Spinal cord (tissue), 10 donors: Measurements from ENCODE around the gene CNTN1. TPM values are rescaled to one million over a fixed set of nuclear protein-coding genes. Genes with fewer than 3 reads are reported as not detected.
A peak's percentile ranks its signal among the peaks of the same experiment; 100 is the strongest.
"Not testable (repeated sequence)": the region's sequence is repeated elsewhere in the genome, so short reads cannot be mapped to it uniquely, and the experiment has no call there.

ENCODE experiments used
- DNase-seq, 6 donors: peaks; one replicate each; pipeline versions ENCODE4 v3.0.0 to v3.0.0-alpha.2; 2013 to 2015; ENCODE audit warnings: low spot score in 6 of 6, low read depth in 4 of 6
- H3K27ac ChIP-seq: one replicate; pipeline ENCODE4 v1.5.1; 2013; ENCODE audit warnings: low read depth, low read length, control low read depth
- H3K27me3 ChIP-seq: one replicate; pipeline ENCODE4 v1.6.1; 2013; ENCODE audit warnings: low read length; ENCODE audit not compliant: control insufficient read depth, insufficient read depth
- H3K36me3 ChIP-seq: one replicate; pipeline ENCODE4 v1.6.1; 2013; ENCODE audit warnings: low read length; ENCODE audit not compliant: control insufficient read depth, insufficient read depth
- H3K4me1 ChIP-seq: one replicate; pipeline ENCODE4 v1.6.1; 2013; ENCODE audit warnings: low read length; ENCODE audit not compliant: control insufficient read depth, insufficient read depth
- H3K4me3 ChIP-seq: one replicate; pipeline ENCODE4 v1.5.1; 2013; ENCODE audit warnings: low read depth, low read length, control low read depth
- H3K9me3 ChIP-seq: one replicate; pipeline ENCODE4 v1.6.1; 2013; ENCODE audit warnings: low read length; ENCODE audit not compliant: control insufficient read depth, insufficient read depth
- WGBS: methylation state at CpG from one replicate; pipeline ENCODE4 v1.1.5; 2013; ENCODE audit warnings: missing lambda C conversion rate; ENCODE audit not compliant: insufficient coverage; 5-methylcytosine and 5-hydroxymethylcytosine counted together
- polyA plus RNA-seq, 2 donors: library from polyadenylated mRNA; unstranded; fragments of 120-200 nt; gene quantifications; one replicate each; pipeline ENCODE4 v1.2.1, GENCODE V29; 2013; ENCODE audit not compliant: insufficient read length in 2 of 2
- total RNA-seq, 2 donors: library from RNA; depleted of rRNA in 1 of 2; stranded (reverse); fragments of 120-200 nt in 1 of 2; fragments of >200 nt in 1 of 2; gene quantifications; one replicate each; pipeline versions ENCODE4 v1.2.3 to v1.2.4, GENCODE V29; 2013 to 2014
- donor health status: healthy.

The CNTN1 gene
- total and polyA plus RNA-seq, 4 donors = 278 to 745 (median 389) TPM

DNA sequence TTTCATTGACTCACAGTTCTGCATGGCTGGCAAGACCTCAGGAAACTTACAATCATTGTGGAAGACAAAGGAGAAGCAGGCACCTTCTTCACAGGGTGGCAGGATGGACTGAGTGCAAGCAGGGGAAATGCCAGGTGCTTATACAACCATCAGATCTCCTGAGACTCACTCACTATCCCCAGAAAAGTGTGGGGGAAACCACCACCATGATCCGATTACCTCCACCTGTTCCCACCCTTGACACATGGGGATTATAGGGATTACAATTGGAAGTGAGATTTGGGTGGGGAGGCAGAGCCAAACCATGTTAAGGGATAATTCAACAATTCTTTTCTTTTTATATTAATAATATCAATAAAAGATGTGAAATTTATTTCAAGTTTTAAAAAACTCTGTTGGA lies 34.1 kb downstream of the CNTN1 start:
- no peaks in the 10 kb centered on the region for H3K4me1 ChIP-seq
- WGBS = no CpG with 5 or more reads among the region's 1 CpG
- no peaks in the 10 kb centered on the region for H3K27me3 ChIP-seq
- H3K9me3 ChIP-seq = no peaks in the 10 kb centered on the region
- H3K27ac ChIP-seq = no peak overlapping the region
- no peaks in the 10 kb centered on the region for H3K36me3 ChIP-seq
- DNase-seq = no peak
- H3K4me3 ChIP-seq = no peak overlapping the region

- Histone ChIP-seq H3K4me1 (no peaks in the 10 kb centered on the region), H3K4me3 (no peak overlapping the region), H3K27ac (no peak overlapping the region), H3K9me3 (no peaks in the 10 kb centered on the region), H3K36me3 (no peaks in the 10 kb centered on the region), H3K27me3 (no peaks in the 10 kb centered on the region)
- no peak for DNase-seq
- 100% methylated on average over 1 of the region's 4 CpGs for WGBS
These were observed 35.7 kb downstream of the CNTN1 start for GRCh38 chr12:40727774-40728483.

DNA sequence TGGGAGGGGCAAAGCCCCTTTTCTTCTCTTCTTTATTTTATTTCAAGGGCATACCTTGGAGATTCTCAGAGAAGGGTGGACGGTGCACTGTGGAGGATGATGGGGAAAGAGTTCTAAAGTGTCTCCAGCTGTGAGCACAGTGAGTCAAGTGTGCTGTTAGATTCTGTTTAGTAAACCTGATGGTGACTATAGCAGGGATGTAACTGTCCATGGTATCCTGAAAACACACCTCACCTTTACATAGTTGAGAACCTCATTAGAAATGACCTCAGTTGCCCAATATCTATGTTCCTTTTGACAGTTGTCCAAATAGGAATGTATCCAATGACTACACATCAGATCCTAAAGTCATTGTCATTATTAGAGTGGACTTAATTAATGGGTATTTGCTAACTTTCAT lies 38.0 kb downstream of the CNTN1 start:
- H3K36me3 ChIP-seq = no peaks in the 10 kb centered on the region
- H3K27me3 ChIP-seq = no peaks in the 10 kb centered on the region
- no peaks in the 10 kb centered on the region for H3K4me1 ChIP-seq
- no peak overlapping the region for H3K27ac ChIP-seq
- DNase-seq = no peak
- no CpG with 5 or more reads among the region's 1 CpG for WGBS
- H3K9me3 ChIP-seq = no peaks in the 10 kb centered on the region
- H3K4me3 ChIP-seq = no peak overlapping the region

GRCh38 chr12:40733871-40734270 lies 41.6 kb downstream of the CNTN1 start:
- H3K27me3 ChIP-seq = no peaks in the 10 kb centered on the region
- no peaks in the 10 kb centered on the region for H3K9me3 ChIP-seq
- H3K4me3 ChIP-seq = no peak overlapping the region
- no peaks in the 10 kb centered on the region for H3K4me1 ChIP-seq
- H3K36me3 ChIP-seq = no peaks in the 10 kb centered on the region
- H3K27ac ChIP-seq = no peak overlapping the region
- peak in 2 of 6 donors; percentile 13 to 65 for DNase-seq

GRCh38 chr12:40734276-40734675 lies 42.0 kb downstream of the CNTN1 start:
- 50% methylated on average over 1 of the region's 3 CpGs for WGBS
- no peaks in the 10 kb centered on the region for H3K4me1 ChIP-seq
- H3K9me3 ChIP-seq = no peaks in the 10 kb centered on the region
- H3K36me3 ChIP-seq = no peaks in the 10 kb centered on the region
- no peak overlapping the region for H3K4me3 ChIP-seq
- H3K27ac ChIP-seq = no peak overlapping the region
- H3K27me3 ChIP-seq = no peaks in the 10 kb centered on the region
- DNase-seq = no peak

DNA sequence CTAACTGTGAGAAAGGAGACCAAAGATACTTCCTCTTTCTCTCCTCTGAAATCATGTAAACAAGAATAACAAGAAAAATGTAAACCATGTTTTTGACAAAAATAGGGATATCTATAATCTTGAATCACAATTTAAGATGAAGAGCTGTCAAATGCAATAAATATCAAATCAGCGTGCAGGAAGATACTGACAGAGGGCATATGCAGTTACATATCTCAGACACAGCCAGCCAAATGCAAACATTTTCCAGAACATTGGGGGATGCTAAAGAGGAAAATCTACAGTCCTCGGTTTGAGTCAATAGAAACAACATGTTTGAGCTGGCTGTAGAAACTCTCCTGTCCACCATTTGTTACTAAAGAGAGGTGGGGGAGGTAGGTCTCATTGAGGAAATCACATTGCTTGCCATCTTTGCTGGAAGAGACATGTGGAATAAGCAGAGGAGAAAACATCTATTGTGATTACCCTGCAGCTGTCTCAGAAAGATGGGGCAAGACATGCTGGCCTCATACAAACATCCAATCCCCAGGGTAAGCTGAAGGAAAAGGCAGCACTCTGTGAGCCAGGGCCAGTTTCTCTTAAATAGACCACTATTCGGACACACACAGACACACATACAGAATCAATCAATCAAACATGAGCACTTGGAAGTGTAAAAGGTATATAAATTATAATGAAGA lies 43.5 kb downstream of the CNTN1 start:
- Histone ChIP-seq H3K27me3 (no peaks in the 10 kb centered on the region), H3K27ac (no peak overlapping the region), H3K36me3 (no peaks in the 10 kb centered on the region), H3K4me1 (no peaks in the 10 kb centered on the region), H3K9me3 (peaks cover 2% of the 10 kb centered on the region), H3K4me3 (no peak overlapping the region)
- peak in 2 of 6 donors; percentile 11 to 13 for DNase-seq
- WGBS = no CpG with 5 or more reads among the region's 3 CpGs

- not testable (repeated sequence) for H3K4me3 ChIP-seq, H3K36me3 ChIP-seq, H3K27ac ChIP-seq, DNase-seq, H3K4me1 ChIP-seq, H3K9me3 ChIP-seq, H3K27me3 ChIP-seq
- 93% methylated on average over 4 of the region's 4 CpGs for WGBS
These were observed 45.2 kb downstream of the CNTN1 start for GRCh38 chr12:40737416-40737815.

- Histone ChIP-seq H3K4me3 (no peak overlapping the region), H3K27me3 (no peaks in the 10 kb centered on the region), H3K27ac (no peak overlapping the region), H3K4me1 (no peaks in the 10 kb centered on the region), H3K9me3 (peaks cover 3% of the 10 kb centered on the region), H3K36me3 (no peaks in the 10 kb centered on the region)
- no peak for DNase-seq
These were observed 46.6 kb downstream of the CNTN1 start for GRCh38 chr12:40738856-40739255.

- Histone ChIP-seq H3K36me3 (no peaks in the 10 kb centered on the region), H3K9me3 (peaks cover 3% of the 10 kb centered on the region), H3K27ac (no peak overlapping the region), H3K27me3 (no peaks in the 10 kb centered on the region), H3K4me3 (no peak overlapping the region), H3K4me1 (no peaks in the 10 kb centered on the region)
- no CpG with 5 or more reads among the region's 2 CpGs for WGBS
- peak in 4 of 6 donors; percentile 7 to 70 (median 42) for DNase-seq
These were observed 49.8 kb downstream of the CNTN1 start for GRCh38 chr12:40742041-40742440.

DNA sequence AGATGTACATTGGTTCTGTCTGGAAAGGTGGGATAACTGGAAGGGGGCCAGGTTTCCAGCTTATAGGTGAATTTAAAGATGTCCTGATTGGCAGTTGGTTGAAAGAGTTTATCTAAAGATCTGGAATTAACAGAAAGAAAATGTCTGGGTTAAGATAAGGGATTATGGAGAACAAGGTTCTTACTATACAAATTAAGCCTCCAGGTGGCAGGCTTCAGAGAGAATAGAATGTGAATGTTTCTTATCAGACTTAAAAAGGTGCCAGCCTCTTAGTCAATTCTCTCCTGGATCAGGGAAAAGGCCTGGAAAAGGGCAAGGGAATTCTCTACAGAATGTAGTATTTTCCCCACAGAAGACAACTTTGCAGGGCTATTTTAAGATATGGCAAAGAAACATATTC lies 53.1 kb downstream of the CNTN1 start:
- no peaks in the 10 kb centered on the region for H3K4me1 ChIP-seq
- H3K4me3 ChIP-seq = no peak overlapping the region
- H3K36me3 ChIP-seq = no peaks in the 10 kb centered on the region
- no peak for DNase-seq
- H3K27ac ChIP-seq = no peak overlapping the region
- H3K27me3 ChIP-seq = no peaks in the 10 kb centered on the region
- H3K9me3 ChIP-seq = peaks cover 3% of the 10 kb centered on the region
